Measurements from ENCODE around the gene IFI27L1. TPM values are rescaled to one million over a fixed set of nuclear protein-coding genes. Genes with fewer than 3 reads are reported as not detected.
A peak's percentile ranks its signal among the peaks of the same experiment; 100 is the strongest.

IFI27L1 gene
- total and polyA plus RNA-seq, 2 of the 13 experiments (the other 11 are each of a cell fraction or from before 2014, with no cell fraction given), result 11.9 to 19.0 TPM

- TF ChIP-seq TOE1 (CRISPR knock-in tag; IDR thresholded peaks at IDR 0.05), result no peak
- no peak for TF ChIP-seq ZNF224 (CRISPR knock-in tag; IDR thresholded peaks at IDR 0.05)
- peak; percentile 24; the same call in 1 of the 2 replicates for TF ChIP-seq ZNF687 (CRISPR knock-in tag; IDR thresholded peaks at IDR 0.05)
These were observed 21.8 kb downstream of the IFI27L1 start (continued) for GRCh38 chr14:94102768-94103482.

GRCh38 chr14:94103554-94104150, 22.5 kb downstream of the IFI27L1 start:
- H3K4me3 ChIP-seq (replicated peaks in 1 of 3; ENCODE audit: insufficient read depth in 1 of 3, low read depth in 2 of 3, low read length in 3 of 3), result no peak overlapping the region
- ChIA-PET POLR2A (no interaction called here), CTCF (ENCODE audit: low intra/inter-chr PET ratio, low total read pairs) (no interaction called here)
- H3K9me3 ChIP-seq (ENCODE audit: low read length), result no peaks in the 10 kb centered on the region
- H4K20me1 ChIP-seq (ENCODE audit: insufficient read depth, low read length), result no peaks in the 10 kb centered on the region
- ATAC-seq (no peak), DNase-seq (ENCODE audit: low spot score) (no peak), FAIRE-seq (no peak)
- peaks cover 15% of the 10 kb centered on the region for H3K4me1 ChIP-seq (ENCODE audit: insufficient read depth, low read length)
- BruUV-seq (replicated peaks), result no TSS peak
- no peak overlapping the region for H3K9ac ChIP-seq (ENCODE audit: insufficient read depth, low read depth, low read length)
- H2AFZ ChIP-seq (ENCODE audit: low read length), result no peak overlapping the region
- WGBS (ENCODE audit: low lambda C conversion rate), result 82% methylated on average over 7 of the region's 7 CpGs
- in situ Hi-C loops (cut with HindIII; ENCODE audit: extremely low pct_ligation_motif_present, low pct_unique_long_range_greater_than_20kb), result no loop called here
- H3K27ac ChIP-seq (ENCODE audit: extremely low read length, insufficient read depth, low read length), result no peak overlapping the region
- no peaks in the 10 kb centered on the region for H3K27me3 ChIP-seq (ENCODE audit: control insufficient read depth in 1 of 2, insufficient read depth in 2 of 2, low read length in 2 of 2)
- H3K79me2 ChIP-seq (ENCODE audit: insufficient read depth, low read length), result no peaks in the 10 kb centered on the region
- H3K4me2 ChIP-seq (ENCODE audit: low read depth, low read length), result no peak overlapping the region
- no peak for TF ChIP-seq MTERF4 (CRISPR knock-in tag; IDR thresholded peaks at IDR 0.05)
- no peak for TF ChIP-seq NCOR1 (IDR thresholded peaks at IDR 0.05; ENCODE audit: borderline replicate concordance, low read length)
- TF ChIP-seq ZNF547 (CRISPR knock-in tag; IDR thresholded peaks at IDR 0.05), result no peak
- H3K36me3 ChIP-seq (replicated peaks in 1 of 2; ENCODE audit: control insufficient read depth in 1 of 2, insufficient read depth in 2 of 2, low read length in 2 of 2), result no peaks in the 10 kb centered on the region
- intact Hi-C loops (cut with micrococcal nuclease; ENCODE audit: unreplicated experiment), result no loop called here
